ENCODE results near the gene ZNF85.
A peak's percentile ranks its signal among the peaks of the same experiment; 100 is the strongest.

- TF ChIP-seq CTCF (optimal IDR thresholded peaks at IDR 0.05 in 1 of 3, IDR thresholded peaks at IDR 0.05 in 1 of 3, conservative IDR thresholded peaks at IDR 0.05 in 1 of 3; ENCODE audit: extremely low read depth in 1 of 3, insufficient read depth in 2 of 3, low read length in 3 of 3) = peak in 1 of 3 experiments; percentile 24
- TF ChIP-seq EZH2 (IDR thresholded peaks at IDR 0.05; ENCODE audit: low read length) = no peak
Measured at GRCh38 chr19:20964798-20965197, 41.7 kb downstream of the ZNF85 start.

Measured in keratinocyte (primary cell).